Esophagus muscularis mucosa (tissue), 3 donors: ENCODE measurements around the gene SPCS2.

Experiments
- POLR2AphosphoS5 ChIP-seq, 2 donors: sonication (generic); formaldehyde crosslinking; IDR thresholded peaks; one replicate each; pipeline ENCODE4 v1.6.1; 2017; ENCODE audit warnings: antibody characterized with exemption in 2 of 2
- TF ChIP-seq, protein P1 (sequence below), 3 experiments: fragments of 200-600 bp in 2 of 3; fragments of 450-650 bp in 1 of 3; sonication (generic) in 2 of 3; IDR thresholded peaks; one replicate each; pipeline ENCODE4 v1.5.1; 2017 to 2019; ENCODE audit warnings: antibody characterized with exemption in 3 of 3, mild to moderate bottlenecking in 2 of 3, moderate library complexity in 1 of 3

DNA sequence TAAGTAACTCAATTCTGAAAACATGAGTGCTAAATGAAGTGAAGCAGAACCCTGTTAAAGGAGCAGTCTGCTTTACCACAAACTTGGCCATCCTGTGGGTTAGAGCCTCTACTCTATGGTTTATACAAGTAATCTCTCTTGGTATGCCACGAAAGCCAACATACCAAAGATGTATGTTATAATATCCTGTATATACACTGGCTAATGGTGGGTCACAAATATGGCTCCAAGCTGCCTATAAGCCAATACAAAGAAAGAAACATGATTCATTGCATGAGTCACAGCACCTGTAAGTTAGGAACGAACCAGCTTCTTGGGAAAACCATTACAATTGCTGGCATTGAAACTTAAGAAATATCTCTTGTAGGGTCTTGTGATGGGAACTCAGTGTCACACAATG is 16.3 kb upstream of the SPCS2 start:
- no peak for TF ChIP-seq POLR2AphosphoS5 (IDR thresholded peaks at IDR 0.05)
- TF ChIP-seq, protein P1, sequence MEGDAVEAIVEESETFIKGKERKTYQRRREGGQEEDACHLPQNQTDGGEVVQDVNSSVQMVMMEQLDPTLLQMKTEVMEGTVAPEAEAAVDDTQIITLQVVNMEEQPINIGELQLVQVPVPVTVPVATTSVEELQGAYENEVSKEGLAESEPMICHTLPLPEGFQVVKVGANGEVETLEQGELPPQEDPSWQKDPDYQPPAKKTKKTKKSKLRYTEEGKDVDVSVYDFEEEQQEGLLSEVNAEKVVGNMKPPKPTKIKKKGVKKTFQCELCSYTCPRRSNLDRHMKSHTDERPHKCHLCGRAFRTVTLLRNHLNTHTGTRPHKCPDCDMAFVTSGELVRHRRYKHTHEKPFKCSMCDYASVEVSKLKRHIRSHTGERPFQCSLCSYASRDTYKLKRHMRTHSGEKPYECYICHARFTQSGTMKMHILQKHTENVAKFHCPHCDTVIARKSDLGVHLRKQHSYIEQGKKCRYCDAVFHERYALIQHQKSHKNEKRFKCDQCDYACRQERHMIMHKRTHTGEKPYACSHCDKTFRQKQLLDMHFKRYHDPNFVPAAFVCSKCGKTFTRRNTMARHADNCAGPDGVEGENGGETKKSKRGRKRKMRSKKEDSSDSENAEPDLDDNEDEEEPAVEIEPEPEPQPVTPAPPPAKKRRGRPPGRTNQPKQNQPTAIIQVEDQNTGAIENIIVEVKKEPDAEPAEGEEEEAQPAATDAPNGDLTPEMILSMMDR (IDR thresholded peaks at IDR 0.05), result no peak
